Activated effector memory CD4-positive, alpha-beta T cell treated with Interleukin-2 at 50 U/mL for 16 hours (primary cell): ENCODE measurements around the gene MVD.

Experiments used
- DNase-seq: peaks from one replicate; pipeline ENCODE4 v3.0.0-alpha.2; 2020

MVD gene

DNA sequence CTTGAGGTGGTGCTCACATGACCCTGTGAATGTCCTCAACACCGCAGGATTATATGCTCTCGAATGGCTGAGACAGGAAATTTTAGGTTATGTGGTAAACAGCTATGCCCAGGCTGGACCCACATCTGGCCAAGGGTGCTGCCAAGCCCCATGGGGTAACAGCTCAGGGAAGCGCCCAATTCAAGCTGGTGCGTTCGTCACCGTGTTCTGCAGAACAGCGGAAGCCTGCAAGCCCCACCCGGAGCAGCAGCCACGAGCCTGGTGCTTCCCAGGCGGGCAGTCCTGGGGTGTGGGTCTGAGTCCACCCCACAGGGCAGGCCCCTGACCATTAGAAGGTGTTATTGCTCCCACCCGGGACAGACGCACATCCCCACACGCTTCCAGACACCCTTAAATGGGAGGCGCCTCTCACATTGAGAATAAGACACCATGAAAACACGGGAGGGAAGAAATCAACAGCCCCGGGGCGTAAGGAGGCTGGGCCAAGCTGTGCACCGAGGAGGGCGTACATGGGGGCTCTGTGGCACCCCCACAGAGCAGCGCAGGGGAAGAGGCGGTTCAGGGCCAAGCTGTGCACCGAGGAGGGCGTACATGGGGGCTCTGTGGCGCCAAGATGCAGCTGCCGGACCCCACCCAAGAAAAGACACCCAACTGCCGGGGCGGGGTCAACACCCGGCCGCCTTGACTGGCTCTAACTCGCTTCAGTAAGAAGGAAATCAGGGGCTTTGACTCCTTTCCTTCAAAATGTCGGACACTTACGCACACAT, 9.1 kb downstream of the MVD start:
- no peak for DNase-seq

DNA sequence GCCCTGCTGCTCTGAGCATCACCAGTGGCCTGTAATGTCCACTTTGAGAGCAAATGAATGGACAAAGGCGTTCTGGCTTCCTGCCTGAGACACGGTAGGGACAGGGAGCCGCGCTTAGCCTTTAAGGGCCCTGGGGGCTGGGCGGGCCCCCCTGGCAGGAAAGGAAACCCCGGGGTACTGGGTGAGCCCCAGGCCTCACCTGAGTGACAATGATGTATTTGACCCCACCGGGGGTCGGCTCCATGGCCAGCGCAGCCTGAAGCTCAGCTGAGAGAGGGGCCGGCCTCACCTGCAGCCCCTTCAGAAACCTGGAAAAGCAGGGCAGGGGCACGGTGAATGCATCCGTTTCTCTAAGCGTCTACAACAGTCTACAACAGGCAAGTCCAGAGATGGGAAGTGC, 9.8 kb downstream of the MVD start:
- DNase-seq = no peak

DNA sequence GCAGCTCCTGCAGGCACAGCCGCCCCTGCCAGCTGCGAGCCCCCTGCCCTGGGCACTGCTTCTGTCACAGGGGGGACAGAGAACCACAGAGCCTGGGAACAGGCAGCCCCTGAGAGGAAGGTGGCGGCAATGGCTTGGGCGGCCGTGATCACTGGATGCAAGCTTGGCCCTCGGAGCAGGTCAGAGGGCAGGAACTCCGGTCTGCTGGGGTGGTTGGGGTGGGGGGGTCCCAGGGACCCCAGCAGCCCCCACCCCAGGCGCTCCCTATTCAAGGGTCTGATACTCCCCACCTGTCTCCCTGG, 10.2 kb downstream of the MVD start:
- no peak for DNase-seq

DNA sequence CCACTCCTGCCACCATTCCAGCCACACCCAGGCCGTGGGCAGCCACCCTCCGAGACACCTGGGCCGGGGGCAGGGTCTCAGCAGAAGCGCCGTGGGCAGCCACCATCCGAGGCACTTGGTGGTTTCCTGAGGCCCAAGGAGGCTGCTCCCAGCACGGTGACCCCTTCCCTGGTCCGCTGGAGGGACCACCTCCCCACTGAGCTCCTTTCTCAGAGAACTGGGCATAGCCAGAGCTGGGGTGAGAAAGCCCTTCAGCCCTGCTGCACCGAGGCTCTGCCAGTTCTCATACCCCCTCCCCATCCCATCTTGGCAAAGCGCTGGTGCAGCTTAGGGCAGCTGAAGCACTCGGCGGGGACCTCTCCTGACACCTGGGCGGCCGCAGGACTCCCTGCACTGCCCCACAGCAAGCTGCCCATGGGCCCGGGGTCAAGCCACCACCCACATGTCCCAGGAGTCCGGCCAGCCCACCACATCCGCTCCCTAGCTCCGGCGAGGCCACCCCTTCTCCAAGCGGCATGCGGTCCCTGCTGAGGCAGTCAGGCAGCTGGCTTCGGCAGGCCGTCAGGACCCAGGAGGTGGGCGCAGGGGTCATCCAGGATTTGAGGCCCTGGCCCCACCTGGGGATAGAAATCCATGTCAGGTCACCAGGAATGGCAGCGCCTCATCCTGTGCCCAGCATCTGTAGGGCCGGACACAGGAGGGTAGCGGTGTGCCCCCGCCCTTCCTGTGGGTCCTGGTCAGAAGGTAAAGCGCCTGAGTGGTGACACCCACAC, 10.7 kb downstream of the MVD start:
- DNase-seq = no peak

DNA sequence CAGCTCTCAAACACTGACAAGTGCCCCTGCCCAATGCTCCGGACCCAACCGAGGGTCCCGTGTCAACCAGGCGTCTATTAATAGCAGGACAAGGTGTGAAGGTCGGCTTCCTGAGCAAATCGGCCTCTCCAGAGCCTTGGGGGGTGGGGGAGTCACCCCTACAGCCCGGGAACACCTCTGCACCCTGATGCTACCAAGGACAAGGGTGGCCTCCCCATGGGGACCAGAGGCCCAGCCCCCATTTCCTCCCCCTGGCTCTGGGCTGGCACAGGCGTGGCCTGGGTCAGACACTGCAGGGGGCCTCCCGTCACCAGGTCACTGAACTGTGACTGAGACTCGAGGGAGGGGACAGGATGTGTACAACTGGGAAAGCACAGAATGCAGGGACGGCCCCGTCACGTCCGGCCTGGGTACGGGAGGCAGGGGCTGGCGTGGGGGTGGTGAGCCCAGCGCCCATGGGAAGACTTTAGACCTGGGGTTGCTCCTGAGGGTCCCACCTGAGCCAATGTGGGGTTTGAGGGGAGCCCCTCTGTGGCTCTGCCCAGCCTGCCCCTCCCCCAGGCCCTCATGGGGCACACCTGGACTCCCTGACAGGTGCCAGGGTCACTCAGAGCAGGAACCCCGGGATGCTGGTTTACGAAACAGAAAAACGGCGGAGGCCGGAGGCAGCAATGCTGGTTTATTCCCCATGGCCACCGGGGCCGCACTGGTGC, 11.5 kb downstream of the MVD start:
- DNase-seq = peak; percentile 55

DNA sequence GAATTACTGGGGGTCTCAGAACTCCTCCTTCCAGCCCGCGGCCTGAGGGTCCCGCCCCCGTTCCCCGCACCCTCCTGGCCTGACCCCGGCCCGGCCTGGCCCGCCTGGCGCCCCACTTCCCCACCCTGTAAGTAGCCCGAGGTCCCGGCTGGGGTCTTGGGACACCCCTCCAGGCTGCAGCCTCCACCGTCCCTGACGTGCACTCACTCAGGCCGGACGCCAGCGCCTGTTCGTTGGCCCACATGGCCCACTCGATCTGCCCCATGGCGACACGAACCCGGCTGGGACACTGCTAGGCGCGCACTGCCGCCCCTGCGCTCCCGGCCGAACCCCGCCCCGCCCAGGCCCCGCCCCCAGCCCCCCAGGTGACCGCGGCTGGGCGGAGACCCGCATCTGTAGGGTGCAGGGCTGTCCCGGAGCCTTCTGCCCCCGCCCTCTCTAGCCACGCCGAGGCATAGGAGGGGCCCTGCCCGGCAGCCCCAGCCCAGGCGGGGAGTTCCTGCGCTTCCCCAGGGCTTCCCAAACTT, 12.1 kb downstream of the MVD start, which contains the start of gene CYBA:
TSS of gene CYBA (minus strand) at position 305 of the 527 bp plus-strand sequence. CDS start at position 265, 40 bp downstream.
- peak; percentile 80 for DNase-seq

DNA sequence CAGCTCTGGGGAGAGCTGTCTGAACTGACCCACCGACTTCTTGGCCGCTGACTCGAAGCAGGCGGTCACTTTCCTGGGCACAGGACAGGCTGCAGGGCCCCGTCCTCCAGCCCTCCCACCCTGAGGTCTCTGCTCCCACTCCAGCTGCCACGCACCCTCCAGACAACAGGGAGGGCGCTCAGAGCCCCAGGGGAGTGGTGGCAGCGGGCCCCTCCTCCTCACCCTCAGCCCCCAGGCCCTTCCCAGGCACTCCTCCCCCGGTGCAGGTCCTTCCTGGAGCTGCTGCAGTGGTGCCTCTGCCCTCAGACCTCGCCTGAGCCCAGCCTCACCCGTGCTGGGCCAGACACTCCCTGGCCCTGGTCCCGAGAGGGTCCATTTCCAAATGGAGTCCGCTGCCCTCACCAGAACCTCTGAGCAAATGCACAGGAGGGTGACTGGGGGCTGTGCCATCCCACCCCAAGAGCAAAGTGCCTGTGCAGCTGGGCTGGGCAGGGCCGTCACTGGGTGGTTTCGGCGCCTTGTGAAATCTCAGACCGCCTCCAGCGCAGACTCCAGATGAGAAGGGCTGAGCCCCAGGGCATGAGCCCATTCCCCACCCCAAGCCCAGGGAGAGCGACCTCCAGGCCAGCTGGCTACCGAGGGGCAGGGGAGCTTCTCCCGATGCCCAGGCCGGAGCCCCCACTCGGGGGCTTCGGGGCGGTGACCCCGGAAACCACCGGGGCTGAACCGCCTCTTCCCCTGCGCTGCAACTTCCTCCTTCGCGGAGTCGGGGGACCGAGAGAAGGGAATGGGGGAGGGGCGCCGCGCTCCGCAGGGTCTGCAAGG, 12.8 kb downstream of the MVD start:
- DNase-seq = no peak

DNA sequence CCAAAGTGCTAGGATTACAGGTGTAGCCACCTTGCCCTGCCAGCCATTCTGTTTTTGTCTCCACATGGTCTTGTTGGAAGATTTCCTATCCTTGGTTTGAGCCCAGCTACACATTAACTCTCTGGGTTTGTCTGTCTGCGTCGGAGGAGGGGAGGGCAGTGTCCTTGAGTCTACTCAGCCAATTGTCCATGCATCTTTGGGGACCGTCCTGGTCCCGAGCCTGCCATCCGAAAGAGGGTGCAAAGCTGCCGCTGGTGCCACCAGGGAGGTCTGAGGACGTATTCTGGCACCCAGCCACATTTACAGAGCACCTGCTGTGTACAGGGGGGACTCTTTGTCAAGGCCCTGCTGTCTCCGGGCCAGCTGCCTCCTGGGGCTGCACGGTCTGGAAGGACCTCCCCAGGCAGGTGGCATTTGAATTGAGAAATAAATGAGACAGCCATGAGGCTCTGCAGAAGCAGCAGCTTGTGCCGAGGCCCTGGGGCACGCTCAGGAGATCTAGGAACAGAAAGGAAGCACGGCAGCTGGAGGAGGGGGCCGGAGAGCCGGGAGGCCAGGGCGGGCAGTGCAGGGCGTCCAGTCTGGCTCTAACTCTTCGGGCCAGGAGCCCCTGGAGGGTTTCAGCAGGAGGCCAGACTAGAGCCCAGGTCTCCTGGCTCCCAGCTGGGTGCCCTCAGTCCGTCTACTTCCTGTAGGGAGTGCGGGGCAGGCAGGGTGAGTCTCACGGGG, 13.5 kb downstream of the MVD start:
- DNase-seq = no peak

DNA sequence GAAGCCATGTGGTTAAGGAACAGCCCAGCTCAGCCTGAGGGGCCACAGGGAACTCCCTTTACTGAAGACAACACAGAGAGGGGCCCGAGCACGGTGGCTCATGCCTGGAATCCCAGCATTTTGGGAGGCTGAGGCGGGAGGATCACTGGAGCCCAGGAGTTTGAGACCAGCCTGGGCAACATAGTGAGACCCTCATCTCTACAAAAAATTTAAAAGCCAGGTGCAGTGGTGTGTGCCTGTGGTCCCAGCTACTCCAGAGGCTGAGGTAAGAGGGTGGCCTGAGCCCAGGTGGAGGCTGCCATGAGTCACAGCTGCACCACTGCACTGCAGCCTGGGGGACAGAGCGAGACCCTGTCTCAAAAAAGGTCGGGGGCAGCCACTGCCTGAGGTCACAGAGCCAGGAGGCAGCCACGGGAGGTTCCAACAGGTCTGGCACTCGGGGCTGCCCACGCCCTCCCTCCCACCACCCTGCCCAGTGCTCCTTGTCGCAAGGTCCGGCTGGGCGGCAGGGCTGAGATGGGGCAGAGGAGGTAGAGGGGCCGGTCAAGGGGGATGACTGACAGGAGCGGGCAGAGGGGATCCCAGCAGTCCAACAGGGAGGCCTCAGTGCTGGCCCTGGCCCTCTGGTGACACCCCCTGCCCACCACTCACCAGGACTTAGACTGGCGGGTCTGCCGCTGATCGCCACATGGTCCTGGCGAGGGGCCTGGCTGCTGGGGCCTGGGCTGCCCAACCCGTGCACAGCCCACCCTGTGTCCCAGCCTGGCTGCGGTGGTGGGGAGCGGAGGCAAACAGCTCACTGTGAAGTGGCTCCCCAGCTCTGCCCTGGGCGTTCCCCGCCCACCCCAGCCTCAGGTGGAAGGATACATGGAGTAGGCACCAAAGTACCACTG, 15.5 kb downstream of the MVD start:
- DNase-seq = no peak

DNA sequence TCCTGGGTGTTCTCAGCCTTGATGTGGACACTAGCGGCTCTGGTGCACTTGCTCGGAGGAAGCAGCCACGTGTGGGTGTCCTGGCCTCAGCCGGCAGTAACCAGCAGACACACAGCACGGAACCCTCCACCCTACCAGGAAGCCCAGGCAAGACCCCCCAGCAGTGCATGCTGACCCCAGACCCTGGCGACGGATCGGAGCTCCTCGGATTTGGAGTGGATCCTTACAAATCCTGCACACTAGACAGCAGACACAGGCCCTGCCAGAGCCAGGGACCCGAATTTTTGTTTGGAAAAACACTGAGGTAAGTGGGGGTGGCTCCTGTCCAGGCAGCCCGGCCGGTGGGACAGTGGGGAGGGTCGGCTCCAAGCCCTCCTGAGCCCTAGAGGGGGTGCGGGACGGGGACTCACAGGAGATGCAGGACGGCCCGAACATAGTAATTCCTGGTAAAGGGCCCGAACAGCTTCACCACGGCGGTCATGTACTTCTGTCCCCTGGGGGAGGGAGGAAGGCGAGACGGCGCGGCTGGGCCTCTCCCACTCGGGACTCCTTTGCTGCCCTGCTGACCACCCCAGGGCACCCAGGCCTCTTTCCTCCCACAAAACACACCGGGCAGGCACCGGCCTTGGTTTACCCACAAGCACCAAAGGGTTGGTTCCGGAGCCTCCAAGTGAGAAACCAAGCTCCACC, 16.4 kb downstream of the MVD start:
- DNase-seq = no peak

DNA sequence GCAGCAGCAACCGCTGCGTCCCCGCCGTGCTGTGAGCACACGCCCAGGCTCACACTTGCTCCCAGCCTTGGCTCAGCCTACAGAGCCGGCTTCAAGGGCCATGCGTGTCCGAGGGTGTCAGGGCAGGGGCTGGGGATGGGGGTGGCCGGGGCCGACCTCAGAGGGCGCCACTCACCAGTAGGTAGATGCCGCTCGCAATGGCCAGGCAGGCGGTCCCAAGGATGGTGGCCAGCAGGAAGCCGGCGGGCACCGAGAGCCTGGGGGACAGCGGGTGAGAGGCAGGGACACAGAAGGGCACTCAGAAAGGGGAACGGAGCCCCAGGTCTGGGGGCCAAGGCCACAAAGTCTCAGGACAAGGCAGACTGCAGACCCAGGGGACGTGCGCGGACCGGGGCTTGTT, 16.9 kb downstream of the MVD start:
- no peak for DNase-seq

DNA sequence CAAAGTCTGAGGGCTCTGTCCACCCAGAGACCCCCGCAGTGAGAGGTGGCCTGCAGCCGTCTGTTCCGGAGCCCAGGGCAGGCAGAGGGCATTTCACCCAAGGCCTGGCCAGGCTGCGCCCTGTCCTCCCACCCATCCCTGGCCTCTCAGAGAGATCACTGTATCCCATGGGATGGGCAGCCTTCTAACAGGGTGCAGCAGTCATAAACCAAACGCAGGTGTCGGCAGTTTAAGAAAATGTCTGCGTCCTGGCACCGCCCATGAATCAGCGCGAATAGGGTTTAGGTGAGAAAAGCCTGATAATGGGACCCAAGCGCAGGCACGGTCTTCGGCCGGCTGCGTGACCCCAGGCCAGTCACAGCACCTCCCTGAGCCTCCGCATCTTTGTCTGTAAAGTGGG, 17.4 kb downstream of the MVD start:
- no peak for DNase-seq

DNA sequence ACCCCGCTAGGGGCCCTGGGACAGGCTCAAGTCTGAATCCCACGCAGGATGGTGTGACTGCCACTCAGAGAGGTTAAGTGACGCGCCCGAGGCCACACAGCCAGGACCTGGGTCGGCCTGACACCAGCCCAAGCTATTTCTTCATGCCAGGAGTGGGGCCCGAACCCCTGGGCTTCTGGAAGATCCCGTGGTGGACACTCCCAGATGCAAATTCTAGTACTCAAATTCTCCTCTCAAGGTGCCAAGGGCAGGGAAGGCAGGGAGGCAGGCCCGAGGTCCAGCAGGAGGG, 19.3 kb downstream of the MVD start:
- no peak for DNase-seq

DNA sequence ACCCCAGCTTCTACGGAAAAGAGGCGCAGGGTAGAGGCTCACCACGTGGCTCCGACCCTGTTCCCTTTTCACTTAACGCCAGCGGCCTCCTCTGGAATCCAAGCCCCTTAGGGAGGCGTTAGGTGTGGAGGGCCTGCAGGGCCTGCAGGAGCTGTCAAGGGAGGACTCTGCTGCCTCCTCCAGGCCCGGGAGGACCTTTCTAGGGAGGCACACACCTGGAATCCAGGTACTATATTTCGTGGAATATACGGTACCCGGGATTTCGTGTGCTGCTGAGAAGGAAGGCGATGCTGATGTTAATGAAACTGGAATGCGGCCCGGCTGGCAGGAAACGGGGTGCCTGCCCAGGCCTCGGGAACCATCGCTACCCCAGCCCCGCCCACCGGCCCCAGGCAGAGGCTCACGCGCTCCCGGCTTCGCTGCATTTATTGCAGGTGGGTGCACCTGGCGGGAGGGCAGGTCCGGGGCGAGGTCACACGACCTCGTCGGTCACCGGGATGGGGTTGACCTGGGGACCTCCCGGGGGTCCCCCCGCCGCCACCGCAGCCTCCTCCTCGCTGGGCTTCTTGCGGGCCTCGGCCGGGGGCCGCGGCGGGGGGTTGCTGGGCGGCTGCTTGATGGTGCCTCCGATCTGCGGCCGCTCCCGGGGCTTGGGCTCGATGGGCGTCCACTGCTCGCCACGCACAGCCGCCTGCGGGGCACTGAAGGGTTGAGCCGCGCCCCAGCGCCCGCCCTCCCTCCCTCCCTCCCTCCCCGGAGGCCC, 19.8 kb downstream of the MVD start:
- no peak for DNase-seq

DNA sequence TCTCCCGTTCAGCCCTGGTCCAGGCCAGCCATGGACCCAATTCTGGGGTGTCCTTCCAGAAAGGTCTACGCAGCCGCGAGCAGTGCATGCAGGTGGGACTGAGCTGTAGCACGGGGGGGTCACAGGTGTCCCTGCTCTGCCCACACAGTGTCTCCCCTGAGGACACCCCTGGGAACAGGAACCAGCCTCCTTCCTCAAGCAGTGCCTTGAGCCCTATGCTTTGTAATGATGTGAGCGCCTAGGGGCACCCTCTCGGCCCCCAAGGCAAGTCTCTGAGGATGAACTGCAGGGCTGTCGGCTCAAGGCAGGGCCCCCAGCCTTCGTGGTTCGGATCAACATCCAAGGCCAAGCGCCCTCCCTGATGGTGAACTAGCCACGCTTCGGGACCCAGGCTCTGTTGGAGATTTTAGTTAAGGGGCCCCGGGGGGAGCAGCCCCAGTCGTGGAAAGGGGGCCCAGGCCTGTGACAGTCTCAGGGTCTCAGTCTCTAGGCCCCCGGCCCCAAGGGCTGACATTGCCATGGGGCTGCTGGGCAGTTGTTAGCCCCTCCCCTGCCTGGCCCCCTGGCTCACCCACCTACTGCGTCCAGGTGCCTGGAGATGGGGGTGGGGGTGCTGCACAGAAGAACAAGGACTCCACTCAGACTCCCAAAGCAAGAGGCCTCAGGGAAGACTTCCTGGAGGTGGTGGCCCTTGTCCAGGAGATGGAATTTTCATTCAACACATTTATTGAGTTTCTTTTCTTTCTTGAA, 22.2 kb downstream of the MVD start:
- DNase-seq = no peak

DNA sequence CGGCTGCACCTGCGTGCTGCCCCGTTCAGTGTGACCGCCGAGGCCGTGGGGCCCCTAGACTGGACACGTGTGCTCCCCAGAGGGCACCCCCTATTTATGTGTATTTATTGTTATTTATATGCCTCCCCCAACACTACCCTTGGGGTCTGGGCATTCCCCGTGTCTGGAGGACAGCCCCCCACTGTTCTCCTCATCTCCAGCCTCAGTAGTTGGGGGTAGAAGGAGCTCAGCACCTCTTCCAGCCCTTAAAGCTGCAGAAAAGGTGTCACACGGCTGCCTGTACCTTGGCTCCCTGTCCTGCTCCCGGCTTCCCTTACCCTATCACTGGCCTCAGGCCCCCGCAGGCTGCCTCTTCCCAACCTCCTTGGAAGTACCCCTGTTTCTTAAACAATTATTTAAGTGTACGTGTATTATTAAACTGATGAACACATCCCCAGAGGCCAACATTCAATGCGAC, 22.8 kb downstream of the MVD start:
- no peak for DNase-seq

DNA sequence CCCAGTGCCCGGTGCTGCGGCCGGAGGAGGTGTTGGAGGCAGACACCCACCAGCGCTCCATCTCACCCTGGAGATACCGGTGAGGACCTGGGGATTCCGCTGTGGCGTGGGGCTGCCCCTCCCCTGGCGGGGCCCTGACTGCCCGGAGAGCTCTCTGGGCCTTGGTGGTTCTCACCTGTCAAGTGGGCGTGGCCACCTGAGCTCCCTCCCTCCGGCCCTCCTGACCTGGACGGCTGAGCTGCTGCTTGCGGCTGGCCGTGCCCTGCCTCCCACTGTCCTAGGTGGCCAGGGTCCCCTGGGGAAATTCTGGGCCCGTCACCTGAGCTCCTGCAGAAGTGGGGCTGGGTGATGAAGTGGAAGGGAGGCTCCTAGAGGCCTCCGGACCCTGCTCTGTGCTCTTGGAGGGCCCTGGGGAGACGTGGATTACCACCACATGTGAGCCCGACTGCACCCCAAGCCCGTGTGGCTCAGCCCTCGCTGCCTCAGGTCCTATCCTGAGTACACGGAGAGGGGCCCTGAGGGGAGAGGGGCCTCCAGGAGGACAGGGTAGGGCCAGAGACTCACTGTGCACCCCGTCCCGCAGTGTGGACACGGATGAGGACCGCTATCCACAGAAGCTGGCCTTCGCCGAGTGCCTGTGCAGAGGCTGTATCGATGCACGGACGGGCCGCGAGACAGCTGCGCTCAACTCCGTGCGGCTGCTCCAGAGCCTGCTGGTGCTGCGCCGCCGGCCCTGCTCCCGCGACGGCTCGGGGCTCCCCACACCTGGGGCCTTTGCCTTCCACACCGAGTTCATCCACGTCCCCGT, 23.5 kb downstream of the MVD start:
- DNase-seq = no peak
